ENCODE measurements around the gene OAS3.

OAS3 gene

DNA sequence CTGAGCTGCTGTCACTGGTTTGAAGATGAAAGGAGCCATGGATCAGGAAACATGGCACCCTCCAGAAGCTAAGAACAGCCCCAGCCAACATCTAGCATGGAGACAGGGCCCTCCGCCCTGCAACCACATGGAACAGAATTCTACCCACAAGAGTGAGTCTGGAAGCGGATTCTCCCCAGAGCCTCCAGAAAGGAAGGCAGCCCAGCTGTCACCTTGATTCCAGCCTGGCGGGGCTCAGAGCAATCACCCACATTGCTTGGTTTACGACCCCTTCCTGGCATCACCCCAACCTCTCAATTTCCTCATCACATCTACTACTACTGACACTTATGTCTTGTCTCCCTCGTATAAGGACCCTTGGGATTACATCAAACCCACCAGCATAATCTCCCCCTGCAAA is 78.5 kb downstream of the OAS3 start:
- DNase-seq (ENCODE audit: insufficient read length, low spot score) (no peak), FAIRE-seq (no peak)
- TF ChIP-seq, protein P1, sequence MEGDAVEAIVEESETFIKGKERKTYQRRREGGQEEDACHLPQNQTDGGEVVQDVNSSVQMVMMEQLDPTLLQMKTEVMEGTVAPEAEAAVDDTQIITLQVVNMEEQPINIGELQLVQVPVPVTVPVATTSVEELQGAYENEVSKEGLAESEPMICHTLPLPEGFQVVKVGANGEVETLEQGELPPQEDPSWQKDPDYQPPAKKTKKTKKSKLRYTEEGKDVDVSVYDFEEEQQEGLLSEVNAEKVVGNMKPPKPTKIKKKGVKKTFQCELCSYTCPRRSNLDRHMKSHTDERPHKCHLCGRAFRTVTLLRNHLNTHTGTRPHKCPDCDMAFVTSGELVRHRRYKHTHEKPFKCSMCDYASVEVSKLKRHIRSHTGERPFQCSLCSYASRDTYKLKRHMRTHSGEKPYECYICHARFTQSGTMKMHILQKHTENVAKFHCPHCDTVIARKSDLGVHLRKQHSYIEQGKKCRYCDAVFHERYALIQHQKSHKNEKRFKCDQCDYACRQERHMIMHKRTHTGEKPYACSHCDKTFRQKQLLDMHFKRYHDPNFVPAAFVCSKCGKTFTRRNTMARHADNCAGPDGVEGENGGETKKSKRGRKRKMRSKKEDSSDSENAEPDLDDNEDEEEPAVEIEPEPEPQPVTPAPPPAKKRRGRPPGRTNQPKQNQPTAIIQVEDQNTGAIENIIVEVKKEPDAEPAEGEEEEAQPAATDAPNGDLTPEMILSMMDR (IDR thresholded peaks at IDR 0.05; ENCODE audit: insufficient read depth, missing control alignments): no peak

DNA sequence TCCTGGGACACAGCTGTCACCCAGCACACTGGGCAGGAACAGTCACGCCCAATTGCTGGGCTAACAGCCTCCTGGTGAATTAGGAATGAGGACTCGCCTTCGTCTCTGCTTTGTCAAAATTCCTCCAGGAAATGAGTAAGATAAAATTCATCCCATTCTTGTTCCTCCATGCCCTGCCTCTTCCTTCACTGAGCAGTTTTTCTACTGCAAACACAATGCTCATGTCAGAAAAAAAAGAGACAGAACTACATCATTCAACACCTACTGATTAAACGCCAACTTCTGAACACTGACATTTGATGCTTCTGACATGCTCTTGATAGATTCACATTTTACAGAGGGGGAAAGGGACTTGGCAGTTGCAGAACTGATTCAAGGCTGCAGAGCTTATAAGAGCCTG is 80.8 kb downstream of the OAS3 start:
- FAIRE-seq (no peak), DNase-seq (ENCODE audit: insufficient read length, low spot score) (no peak)
- TF ChIP-seq, protein P1 (IDR thresholded peaks at IDR 0.05; ENCODE audit: insufficient read depth, missing control alignments): no peak

DNA sequence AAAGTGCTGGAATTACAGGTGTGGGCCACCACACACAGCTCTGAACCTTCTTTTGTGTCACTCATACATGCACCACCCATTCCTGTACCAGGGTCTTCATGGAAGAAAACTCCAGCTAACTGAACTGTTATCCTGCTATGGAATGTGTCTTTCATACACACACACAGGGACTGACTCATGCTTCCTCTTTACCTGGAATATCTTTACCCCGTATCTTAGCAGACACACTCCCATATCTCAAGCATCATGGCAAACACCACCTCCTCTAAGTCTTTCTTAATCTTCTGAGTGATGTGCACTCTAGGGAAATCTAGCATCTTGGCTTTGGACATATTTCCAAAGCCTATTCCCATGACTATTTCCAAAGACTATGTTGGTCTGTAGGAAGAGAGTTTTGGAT is 83.2 kb downstream of the OAS3 start:
- FAIRE-seq (no peak), DNase-seq (ENCODE audit: insufficient read length, low spot score) (no peak)
- TF ChIP-seq, protein P1 (IDR thresholded peaks at IDR 0.05; ENCODE audit: insufficient read depth, missing control alignments): no peak
